Liver (tissue), 9 donors: ENCODE data around the gene TRIP6. TPM values are rescaled to one million over a fixed set of nuclear protein-coding genes. Genes with fewer than 3 reads are reported as not detected.

Experiments
- DNase-seq: peaks from one replicate; pipeline ENCODE4 v3.0.0-alpha.2; 2017; ENCODE audit warnings: low spot score
- H3K27ac ChIP-seq, 2 donors: one replicate each; pipeline ENCODE4 v1.7.0; 2013; ENCODE audit warnings: inconsistent platforms in 2 of 2, low read length in 2 of 2, control low read depth in 1 of 2, low read depth in 1 of 2, mild to moderate bottlenecking in 1 of 2
- H3K27me3 ChIP-seq, 4 donors: one replicate each; pipeline versions ENCODE4 v1.6.1 to v1.7.0; 2013; ENCODE audit warnings: low read length in 3 of 4, inconsistent platforms in 1 of 4, mild to moderate bottlenecking in 1 of 4, moderate library complexity in 1 of 4; ENCODE audit not compliant: control insufficient read depth in 4 of 4, insufficient read depth in 4 of 4
- H3K36me3 ChIP-seq, 4 donors: one replicate each; pipeline versions ENCODE4 v1.6.1 to v1.7.0; 2013; ENCODE audit warnings: low read length in 3 of 4, mild to moderate bottlenecking in 3 of 4, low read depth in 1 of 4, moderate library complexity in 1 of 4; ENCODE audit not compliant: control insufficient read depth in 4 of 4, insufficient read depth in 3 of 4
- H3K4me1 ChIP-seq, 4 donors: one replicate each; pipeline versions ENCODE4 v1.6.1 to v1.7.0; 2013; ENCODE audit warnings: low read length in 3 of 4, mild to moderate bottlenecking in 3 of 4, moderate library complexity in 1 of 4; ENCODE audit not compliant: control insufficient read depth in 4 of 4, insufficient read depth in 4 of 4
- H3K4me3 ChIP-seq, 3 donors: one replicate each; pipeline versions ENCODE4 v1.6.1 to v1.7.0; 2013; ENCODE audit warnings: low read length in 3 of 3, control low read depth in 1 of 3, low read depth in 1 of 3, mild to moderate bottlenecking in 1 of 3
- H3K9ac ChIP-seq, 2 donors: one replicate each; pipeline ENCODE4 v1.7.0; 2013; ENCODE audit warnings: low read length in 2 of 2, mild to moderate bottlenecking in 2 of 2, moderate library complexity in 2 of 2, control low read depth in 1 of 2, low read depth in 1 of 2
- H3K9me3 ChIP-seq, 4 donors: one replicate each; pipeline versions ENCODE4 v1.6.1 to v1.7.0; 2013; ENCODE audit warnings: low read length in 3 of 4; ENCODE audit not compliant: control insufficient read depth in 4 of 4
- CTCF ChIP-seq: fragments of 150-350 bp; IDR thresholded peaks from 2 replicates; pipeline ENCODE4 v1.5.1; 2017; ENCODE audit warnings: improper control_type of control experiment, low read depth, low read length; ENCODE audit not compliant: missing input control
- EGR1 ChIP-seq, 2 donors: IDR thresholded peaks; 2 replicates each; pipeline ENCODE4 v1.6.1; 2016 to 2018; ENCODE audit warnings: antibody characterized with exemption in 2 of 2, low read depth in 2 of 2
- FOXA1 ChIP-seq: IDR thresholded peaks from 2 replicates; pipeline ENCODE4 v1.6.1; 2016; ENCODE audit warnings: antibody characterized with exemption
- FOXA2 ChIP-seq: IDR thresholded peaks from 2 replicates; pipeline ENCODE4 v1.6.1; 2016; ENCODE audit warnings: antibody characterized with exemption
- GABPA ChIP-seq, 2 donors: IDR thresholded peaks in 1 of 2; conservative IDR thresholded peaks in 1 of 2; 2 replicates each; pipeline ENCODE4 v1.6.1; 2016; ENCODE audit warnings: antibody characterized with exemption in 2 of 2, mild to moderate bottlenecking in 1 of 2, moderate library complexity in 1 of 2
- HNF4A ChIP-seq, 2 donors: conservative IDR thresholded peaks; 2 replicates each; pipeline ENCODE4 v1.6.1; 2016; ENCODE audit warnings: antibody characterized with exemption in 2 of 2, mild to moderate bottlenecking in 2 of 2
- HNF4G ChIP-seq: IDR thresholded peaks from 2 replicates; pipeline ENCODE4 v1.6.1; 2016; ENCODE audit warnings: antibody characterized with exemption
- JUND ChIP-seq, 2 donors: IDR thresholded peaks; 2 replicates each; pipeline ENCODE4 v1.6.1; 2016; ENCODE audit warnings: antibody characterized with exemption in 2 of 2
- NR2F2 ChIP-seq: IDR thresholded peaks from 2 replicates; pipeline ENCODE4 v1.6.1; 2016; ENCODE audit warnings: antibody characterized with exemption
- RAD21 ChIP-seq, 2 donors: IDR thresholded peaks; 2 replicates each; pipeline ENCODE4 v1.6.1; 2016; ENCODE audit warnings: antibody characterized with exemption in 2 of 2, mild to moderate bottlenecking in 2 of 2
- REST ChIP-seq: IDR thresholded peaks from 2 replicates; pipeline ENCODE4 v1.6.1; 2016; ENCODE audit warnings: antibody characterized with exemption, mild to moderate bottlenecking
- RXRA ChIP-seq, 2 donors: IDR thresholded peaks; 2 replicates each; pipeline ENCODE4 v1.6.1; 2017 to 2018; ENCODE audit warnings: antibody characterized with exemption in 2 of 2, mild to moderate bottlenecking in 1 of 2
- SP1 ChIP-seq: IDR thresholded peaks from 2 replicates; pipeline ENCODE4 v1.6.1; 2018; ENCODE audit warnings: antibody characterized with exemption, mild to moderate bottlenecking
- TAF1 ChIP-seq: conservative IDR thresholded peaks from 2 replicates; pipeline ENCODE4 v1.6.1; 2016; ENCODE audit warnings: antibody characterized with exemption, mild to moderate bottlenecking
- YY1 ChIP-seq: IDR thresholded peaks from 2 replicates; pipeline ENCODE4 v1.6.1; 2016; ENCODE audit warnings: antibody characterized with exemption, mild to moderate bottlenecking
- WGBS: extraction: QIAGEN DNeasy Blood & Tissue Kit; methylation state at CpG from one replicate; pipeline ENCODE4 v1.1.7; 2013; 5-methylcytosine and 5-hydroxymethylcytosine counted together
- polyA plus RNA-seq, 2 donors: library from polyadenylated mRNA; stranded (reverse) in 1 of 2; unstranded in 1 of 2; fragments of 200-250 nt in 1 of 2; fragments of >200 nt in 1 of 2; fragmentation: Nextera tagmentation in 1 of 2; extraction: Ambion mirVana in 1 of 2; gene quantifications; one replicate each; pipeline versions ENCODE4 v1.2.1 to v1.2.3, GENCODE V29; 2013 to 2015
- total RNA-seq, 2 donors: library from RNA; depleted of rRNA; stranded (reverse); fragments of >200 nt; gene quantifications; one replicate each; pipeline ENCODE4 v1.2.3, GENCODE V29; 2014
- TF ChIP-seq, protein P1 (sequence below): IDR thresholded peaks from 2 replicates; pipeline ENCODE4 v1.6.1; 2016; ENCODE audit warnings: antibody characterized with exemption
- TF ChIP-seq, protein P2 (sequence below): IDR thresholded peaks from 2 replicates; pipeline ENCODE4 v1.6.1; 2016; ENCODE audit warnings: antibody characterized with exemption
- TF ChIP-seq, protein P3 (sequence below): IDR thresholded peaks from 2 replicates; pipeline ENCODE4 v1.6.1; 2016; ENCODE audit warnings: antibody characterized with exemption
- donor health status: healthy.
- donor health status: healthy.
- donor health status: healthy.
- donor health status: healthy.
- donor health status: healthy.

TRIP6 gene
- total and polyA plus RNA-seq, 4 donors = 14.6 to 30.7 (median 18.1) TPM

DNA sequence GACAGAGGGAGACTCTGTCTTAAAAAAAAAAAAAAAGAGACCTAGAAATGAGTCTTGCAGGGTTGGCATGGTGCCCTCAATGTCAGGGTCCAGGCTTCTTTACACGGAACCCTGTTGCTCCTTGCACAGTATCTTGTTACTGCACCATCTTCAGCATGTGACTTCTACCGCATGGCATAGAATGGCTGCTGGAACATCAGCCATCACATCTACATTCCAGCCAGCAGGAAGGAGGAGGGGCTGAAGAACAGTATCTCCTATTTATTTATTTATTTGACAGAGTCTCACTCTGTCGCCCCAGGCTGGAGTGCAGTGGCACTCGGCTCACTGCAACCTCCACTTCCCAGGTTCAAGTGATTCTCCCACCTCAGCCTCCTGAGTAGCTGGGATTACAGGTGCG is 32.2 kb downstream of the TRIP6 start:
- H3K27me3 ChIP-seq = peaks cover 0 to 6% (median 0%) of the 10 kb centered on the region in 4 donors
- 98% methylated on average over 5 of the region's 5 CpGs for WGBS

GRCh38 chr7:100900978-100901377 is 33.8 kb downstream of the TRIP6 start:
- H3K27me3 ChIP-seq = peaks cover 0 to 5% (median 0%) of the 10 kb centered on the region in 4 donors
- no peak overlapping the region for H3K4me3 ChIP-seq
- no peak for DNase-seq
- no peaks in the 10 kb centered on the region for H3K36me3 ChIP-seq
- 61% methylated on average over 2 of the region's 2 CpGs for WGBS
- TF ChIP-seq YY1 (peak; percentile 27), RXRA (IDR thresholded peaks at IDR 0.05) (peak; percentile 76 to 79), REST (no peak), CTCF (no peak), JUND (IDR thresholded peaks at IDR 0.05) (no peak), HNF4A (conservative IDR thresholded peaks at IDR 0.05) (peak; percentile 69 to 72), EGR1 (IDR thresholded peaks at IDR 0.05; ENCODE audit: low read depth in 2 of 2) (no peak), HNF4G (peak; percentile 14), TAF1 (no peak), NR2F2 (no peak), FOXA2 (no peak), RAD21 (IDR thresholded peaks at IDR 0.05) (peak in 1 of 2 donors; percentile 56), FOXA1 (no peak), SP1 (peak; percentile 71), GABPA (IDR thresholded peaks at IDR 0.05 in 1 of 2, conservative IDR thresholded peaks at IDR 0.05 in 1 of 2) (peak in 1 of 2 donors; percentile 10)
- TF ChIP-seq, protein P1, sequence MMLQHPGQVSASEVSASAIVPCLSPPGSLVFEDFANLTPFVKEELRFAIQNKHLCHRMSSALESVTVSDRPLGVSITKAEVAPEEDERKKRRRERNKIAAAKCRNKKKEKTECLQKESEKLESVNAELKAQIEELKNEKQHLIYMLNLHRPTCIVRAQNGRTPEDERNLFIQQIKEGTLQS = no peak
- TF ChIP-seq, protein P2, sequence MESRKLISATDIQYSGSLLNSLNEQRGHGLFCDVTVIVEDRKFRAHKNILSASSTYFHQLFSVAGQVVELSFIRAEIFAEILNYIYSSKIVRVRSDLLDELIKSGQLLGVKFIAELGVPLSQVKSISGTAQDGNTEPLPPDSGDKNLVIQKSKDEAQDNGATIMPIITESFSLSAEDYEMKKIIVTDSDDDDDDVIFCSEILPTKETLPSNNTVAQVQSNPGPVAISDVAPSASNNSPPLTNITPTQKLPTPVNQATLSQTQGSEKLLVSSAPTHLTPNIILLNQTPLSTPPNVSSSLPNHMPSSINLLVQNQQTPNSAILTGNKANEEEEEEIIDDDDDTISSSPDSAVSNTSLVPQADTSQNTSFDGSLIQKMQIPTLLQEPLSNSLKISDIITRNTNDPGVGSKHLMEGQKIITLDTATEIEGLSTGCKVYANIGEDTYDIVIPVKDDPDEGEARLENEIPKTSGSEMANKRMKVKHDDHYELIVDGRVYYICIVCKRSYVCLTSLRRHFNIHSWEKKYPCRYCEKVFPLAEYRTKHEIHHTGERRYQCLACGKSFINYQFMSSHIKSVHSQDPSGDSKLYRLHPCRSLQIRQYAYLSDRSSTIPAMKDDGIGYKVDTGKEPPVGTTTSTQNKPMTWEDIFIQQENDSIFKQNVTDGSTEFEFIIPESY = no peak
- TF ChIP-seq, protein P3, sequence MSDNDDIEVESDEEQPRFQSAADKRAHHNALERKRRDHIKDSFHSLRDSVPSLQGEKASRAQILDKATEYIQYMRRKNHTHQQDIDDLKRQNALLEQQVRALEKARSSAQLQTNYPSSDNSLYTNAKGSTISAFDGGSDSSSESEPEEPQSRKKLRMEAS = no peak
- no peak overlapping the region for H3K9ac ChIP-seq
- no peaks in the 10 kb centered on the region for H3K9me3 ChIP-seq
- H3K4me1 ChIP-seq = peaks cover 9 to 27% (median 19%) of the 10 kb centered on the region in 4 donors
- H3K27ac ChIP-seq = peak overlapping the region; percentile 56 to 85

More for the DNA sequence above, 32.2 kb downstream of the TRIP6 start:
- no peak for TF ChIP-seq HNF4G
- Histone ChIP-seq H3K9me3 (no peaks in the 10 kb centered on the region), H3K36me3 (no peaks in the 10 kb centered on the region), H3K4me1 (peaks cover 9 to 40% (median 24%) of the 10 kb centered on the region in 4 donors), H3K9ac (no peak overlapping the region), H3K27ac (no peak overlapping the region), H3K4me3 (no peak overlapping the region)
- no peak for DNase-seq
